ENCODE measurements around the gene PPM1L. TPM values are rescaled to one million over a fixed set of nuclear protein-coding genes. Genes with fewer than 3 reads are reported as not detected.

Gene PPM1L
- total RNA-seq, 1 donor from 2014 or later = 2.7 TPM

DNA sequence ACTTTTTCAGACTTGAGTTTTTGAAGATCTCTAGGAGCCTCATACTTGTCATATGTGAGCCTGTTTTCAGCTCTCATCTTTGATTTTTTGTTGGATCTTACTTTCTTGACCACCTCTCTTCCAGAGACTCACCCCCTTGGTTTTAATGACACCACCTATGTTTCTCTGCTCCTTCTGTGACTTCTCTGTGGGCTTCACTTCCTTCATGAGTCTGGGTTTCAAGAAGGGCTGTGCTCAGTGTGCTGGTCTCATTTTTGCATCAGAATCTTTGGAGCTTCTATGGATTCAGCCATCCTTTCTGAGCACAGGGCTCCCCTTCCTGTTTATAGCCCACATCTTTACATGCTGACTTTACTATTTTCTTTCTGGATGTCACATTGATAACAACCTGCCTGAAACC, 17.7 kb downstream of the PPM1L start:
- intact Hi-C loops (cut with micrococcal nuclease) = no loop called here
- Mint-ChIP-seq H3K4me3 (no peak overlapping the region), H3K4me1 (ENCODE audit: low read depth) (no peaks in the 10 kb centered on the region), H3K9me3 (no peaks in the 10 kb centered on the region), H3K27ac (no peak overlapping the region), H3K36me3 (ENCODE audit: low read depth) (no peaks in the 10 kb centered on the region), H3K27me3 (ENCODE audit: insufficient read depth) (peaks cover 2% of the 10 kb centered on the region)
- no peak for DNase-seq (ENCODE audit: low spot score)

DNA sequence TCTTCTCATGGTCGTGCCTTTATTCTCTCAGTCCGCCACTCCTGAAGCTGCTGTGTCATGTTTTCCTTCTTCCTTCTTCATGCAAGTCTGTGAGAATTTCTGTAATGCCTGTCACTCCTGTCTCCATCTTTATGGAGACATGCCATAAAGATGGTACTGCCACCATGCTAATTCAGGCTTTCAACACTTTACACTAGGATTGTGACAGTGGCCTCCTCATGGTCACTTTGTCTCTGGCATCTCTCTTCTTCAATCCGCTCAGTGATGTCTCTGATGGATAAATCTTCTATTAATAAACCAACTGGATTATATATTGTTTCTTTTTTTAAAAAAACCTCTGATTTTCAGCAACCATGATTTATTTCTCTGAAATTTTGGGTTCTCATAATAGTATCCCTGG, 18.1 kb downstream of the PPM1L start:
- DNase-seq (ENCODE audit: low spot score) = no peak
- Mint-ChIP-seq H3K27me3 (ENCODE audit: insufficient read depth) (peaks cover 2% of the 10 kb centered on the region), H3K36me3 (ENCODE audit: low read depth) (no peaks in the 10 kb centered on the region), H3K4me1 (ENCODE audit: low read depth) (no peaks in the 10 kb centered on the region), H3K9me3 (no peaks in the 10 kb centered on the region), H3K4me3 (no peak overlapping the region), H3K27ac (no peak overlapping the region)
- intact Hi-C loops (cut with micrococcal nuclease) = no loop called here

DNA sequence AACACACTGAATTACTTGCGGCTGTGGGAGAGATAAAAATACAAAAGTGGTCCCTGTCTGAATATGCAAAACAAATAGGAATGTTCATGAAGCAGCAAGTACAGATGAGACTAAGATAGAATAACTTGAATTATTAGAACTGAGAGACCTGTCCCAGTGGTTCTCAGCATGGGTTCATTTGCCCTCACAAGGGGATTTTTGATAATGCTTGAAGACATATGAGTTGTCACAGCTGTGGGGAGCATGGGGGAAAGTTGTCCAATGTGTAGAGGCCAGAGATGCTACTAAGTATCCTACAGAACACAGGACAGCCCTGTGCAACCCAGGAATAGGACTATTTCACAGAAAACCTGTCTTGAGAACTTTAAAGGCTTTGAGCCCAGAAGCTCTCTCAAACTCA, 22.4 kb downstream of the PPM1L start:
- no peaks in the 10 kb centered on the region for H3K9me3 Mint-ChIP-seq
- intact Hi-C loops (cut with micrococcal nuclease) = no loop called here
- no peak overlapping the region for H3K27ac Mint-ChIP-seq
- no peaks in the 10 kb centered on the region for H3K36me3 Mint-ChIP-seq (ENCODE audit: low read depth)
- no peak for DNase-seq (ENCODE audit: low spot score)
- H3K27me3 Mint-ChIP-seq (ENCODE audit: insufficient read depth) = peaks cover 2% of the 10 kb centered on the region
- no peaks in the 10 kb centered on the region for H3K4me1 Mint-ChIP-seq (ENCODE audit: low read depth)
- H3K4me3 Mint-ChIP-seq = no peak overlapping the region

DNA sequence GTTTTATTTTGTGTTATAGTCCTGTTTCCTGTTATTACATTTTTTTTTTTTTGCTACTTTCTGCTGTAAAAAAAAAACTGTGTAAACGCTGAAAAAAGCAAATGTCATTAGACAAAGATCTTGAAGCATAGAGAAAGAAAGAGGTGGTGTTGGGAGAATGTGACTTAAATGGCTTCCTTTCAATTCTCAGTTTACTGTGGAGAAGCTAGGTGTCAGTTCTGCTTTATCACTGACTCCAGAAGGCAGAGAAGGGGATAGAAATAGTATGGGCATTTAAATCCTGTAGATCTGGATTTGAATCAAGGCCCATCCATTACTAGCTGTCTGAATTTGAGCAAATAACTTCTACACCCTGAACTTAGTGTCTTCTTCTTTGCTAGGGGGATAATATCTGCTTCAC, 23.0 kb downstream of the PPM1L start:
- Mint-ChIP-seq H3K4me1 (ENCODE audit: low read depth) (no peaks in the 10 kb centered on the region), H3K36me3 (ENCODE audit: low read depth) (no peaks in the 10 kb centered on the region), H3K9me3 (no peaks in the 10 kb centered on the region), H3K27ac (no peak overlapping the region), H3K27me3 (ENCODE audit: insufficient read depth) (peaks cover 1% of the 10 kb centered on the region), H3K4me3 (no peak overlapping the region)
- intact Hi-C loops (cut with micrococcal nuclease) = no loop called here
- DNase-seq (ENCODE audit: low spot score) = no peak

DNA sequence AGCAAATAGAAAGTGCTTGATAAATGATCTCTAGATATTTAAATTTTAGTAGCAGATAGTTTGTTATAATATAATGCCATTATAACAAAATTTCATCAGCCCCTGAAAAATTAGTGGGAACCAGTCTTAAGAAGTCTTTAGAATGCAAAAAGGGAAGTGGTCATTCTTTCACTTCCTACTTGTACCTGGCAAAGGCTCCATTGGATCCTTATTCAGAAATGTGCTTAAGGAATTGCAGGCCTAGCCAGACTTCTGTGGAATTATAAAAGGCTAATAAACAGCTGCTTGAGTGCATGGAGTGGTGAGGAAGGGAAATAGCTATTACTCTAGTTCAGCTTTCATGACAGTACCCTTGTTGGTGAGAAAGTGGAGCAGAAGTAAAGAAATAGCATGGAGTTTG, 24.2 kb downstream of the PPM1L start:
- intact Hi-C loops (cut with micrococcal nuclease) = no loop called here
- H3K4me1 Mint-ChIP-seq (ENCODE audit: low read depth) = no peaks in the 10 kb centered on the region
- no peaks in the 10 kb centered on the region for H3K9me3 Mint-ChIP-seq
- no peak overlapping the region for H3K4me3 Mint-ChIP-seq
- H3K36me3 Mint-ChIP-seq (ENCODE audit: low read depth) = no peaks in the 10 kb centered on the region
- H3K27ac Mint-ChIP-seq = no peak overlapping the region
- peaks cover 2% of the 10 kb centered on the region for H3K27me3 Mint-ChIP-seq (ENCODE audit: insufficient read depth)
- DNase-seq (ENCODE audit: low spot score) = no peak

DNA sequence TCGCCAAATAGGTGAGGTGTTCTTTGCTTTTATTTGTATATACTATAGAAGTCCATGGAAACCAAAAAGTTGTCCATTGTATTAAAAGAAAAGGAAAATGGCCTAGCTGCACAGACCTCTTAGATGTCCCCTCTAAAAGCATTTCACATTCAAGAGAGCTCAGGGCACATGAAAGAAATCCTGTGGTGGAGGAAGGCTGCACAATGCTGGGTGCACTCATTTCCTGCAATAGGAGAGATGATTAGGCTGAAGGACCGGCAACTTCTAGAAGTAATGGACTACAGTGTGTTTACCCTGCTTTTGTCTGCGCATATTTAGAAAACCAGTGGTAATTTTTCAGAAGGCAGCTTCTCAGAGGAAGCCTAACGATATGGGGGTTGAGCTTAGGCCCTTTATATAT, 25.4 kb downstream of the PPM1L start:
- no peaks in the 10 kb centered on the region for H3K36me3 Mint-ChIP-seq (ENCODE audit: low read depth)
- no peaks in the 10 kb centered on the region for H3K9me3 Mint-ChIP-seq
- no peak overlapping the region for H3K4me3 Mint-ChIP-seq
- DNase-seq (ENCODE audit: low spot score) = no peak
- intact Hi-C loops (cut with micrococcal nuclease) = no loop called here
- H3K27ac Mint-ChIP-seq = no peak overlapping the region
- H3K27me3 Mint-ChIP-seq (ENCODE audit: insufficient read depth) = peaks cover 2% of the 10 kb centered on the region
- H3K4me1 Mint-ChIP-seq (ENCODE audit: low read depth) = no peaks in the 10 kb centered on the region

DNA sequence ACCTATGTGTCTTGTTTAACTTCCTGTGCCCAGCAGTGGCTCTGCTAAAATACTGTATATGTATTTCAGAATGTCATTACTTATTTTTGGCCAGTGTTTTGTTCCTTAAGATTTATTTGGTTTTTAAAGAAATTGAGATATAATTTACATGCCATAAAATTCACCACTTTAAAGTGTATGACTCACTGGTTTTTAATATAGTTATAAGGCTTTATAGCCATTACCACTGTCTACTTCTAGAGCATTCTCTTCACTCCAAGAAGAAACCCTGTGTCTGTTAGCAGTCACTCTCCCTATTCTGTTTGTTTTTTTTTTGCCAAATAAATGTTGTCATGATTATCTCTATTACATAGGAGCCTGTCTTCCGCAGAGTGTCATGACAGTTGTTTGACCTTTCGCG, 25.8 kb downstream of the PPM1L start:
- intact Hi-C loops (cut with micrococcal nuclease) = no loop called here
- Mint-ChIP-seq H3K27me3 (ENCODE audit: insufficient read depth) (peaks cover 2% of the 10 kb centered on the region), H3K4me1 (ENCODE audit: low read depth) (no peaks in the 10 kb centered on the region), H3K4me3 (no peak overlapping the region), H3K9me3 (no peaks in the 10 kb centered on the region), H3K27ac (no peak overlapping the region), H3K36me3 (ENCODE audit: low read depth) (no peaks in the 10 kb centered on the region)
- no peak for DNase-seq (ENCODE audit: low spot score)

DNA sequence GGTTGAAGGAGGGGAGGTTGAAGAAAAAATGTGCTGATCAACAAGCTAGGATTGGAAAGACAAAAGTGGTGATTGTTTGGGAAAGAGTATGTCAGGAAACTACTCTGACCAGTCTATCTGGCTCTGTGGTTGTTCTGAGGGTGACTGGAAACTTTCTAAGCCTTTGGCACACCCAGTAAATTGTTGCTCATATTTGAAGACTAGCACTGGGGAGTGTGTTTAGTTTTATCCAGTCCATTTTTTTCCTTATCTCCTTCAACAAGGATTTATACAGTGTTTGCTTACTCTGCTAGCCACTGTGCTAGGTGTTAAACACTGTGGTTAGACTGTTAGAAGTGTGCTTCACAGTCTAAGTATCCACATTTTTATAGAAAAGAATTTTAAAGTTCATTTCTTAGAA, 28.8 kb downstream of the PPM1L start:
- no peak overlapping the region for H3K4me3 Mint-ChIP-seq
- H3K27me3 Mint-ChIP-seq (ENCODE audit: insufficient read depth) = peaks cover 12% of the 10 kb centered on the region

DNA sequence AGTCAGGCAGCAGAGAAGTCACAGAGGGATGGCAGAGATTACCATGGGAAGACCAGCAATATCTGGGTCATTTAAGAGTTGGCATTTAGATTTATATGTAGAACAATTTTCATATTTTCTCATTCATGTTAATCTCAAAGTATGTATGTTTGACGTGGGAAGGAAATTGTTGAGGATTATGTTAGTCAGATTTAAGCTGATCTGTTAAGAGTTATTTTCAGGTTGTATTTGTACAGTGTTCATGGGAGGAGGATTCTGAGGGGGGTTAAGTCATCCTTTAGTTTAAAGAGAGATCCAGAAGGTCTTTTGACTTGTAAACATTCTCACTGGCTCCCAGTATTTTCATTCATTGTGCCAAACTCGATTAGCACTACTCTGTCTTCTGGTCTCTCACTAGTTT, 34.7 kb downstream of the PPM1L start:
- Mint-ChIP-seq H3K27me3 (ENCODE audit: insufficient read depth) (peaks cover 17% of the 10 kb centered on the region), H3K4me1 (ENCODE audit: low read depth) (no peaks in the 10 kb centered on the region), H3K9me3 (peaks cover 8% of the 10 kb centered on the region), H3K27ac (no peak overlapping the region), H3K36me3 (ENCODE audit: low read depth) (no peaks in the 10 kb centered on the region), H3K4me3 (no peak overlapping the region)
- no peak for DNase-seq (ENCODE audit: low spot score)
- intact Hi-C loops (cut with micrococcal nuclease) = no loop called here

More for the DNA sequence above, 28.8 kb downstream of the PPM1L start:
- no peaks in the 10 kb centered on the region for H3K4me1 Mint-ChIP-seq (ENCODE audit: low read depth)
- H3K27ac Mint-ChIP-seq = no peak overlapping the region
- H3K9me3 Mint-ChIP-seq = peaks cover 8% of the 10 kb centered on the region
- intact Hi-C loops (cut with micrococcal nuclease) = no loop called here
- no peak for DNase-seq (ENCODE audit: low spot score)
- H3K36me3 Mint-ChIP-seq (ENCODE audit: low read depth) = no peaks in the 10 kb centered on the region

DNA sequence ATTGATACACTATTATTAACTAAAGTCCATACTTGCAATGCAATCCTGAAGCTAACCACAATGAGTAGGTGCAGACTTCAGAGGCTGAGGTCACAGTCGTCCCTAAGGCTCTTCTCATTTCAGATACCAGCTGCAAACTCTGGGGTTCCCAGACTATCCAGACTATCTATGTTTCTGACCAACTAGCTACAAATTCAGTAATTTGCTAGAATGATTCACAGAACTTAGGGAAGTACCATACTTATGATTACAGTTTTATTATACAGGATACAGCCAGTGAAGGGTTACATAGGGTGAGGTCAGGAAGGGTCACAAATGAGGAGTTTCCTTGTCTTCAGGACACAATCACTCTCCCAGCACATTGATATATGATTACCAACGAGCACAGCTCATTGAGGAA, 36.5 kb downstream of the PPM1L start:
- no peaks in the 10 kb centered on the region for H3K36me3 Mint-ChIP-seq (ENCODE audit: low read depth)
- peaks cover 17% of the 10 kb centered on the region for H3K27me3 Mint-ChIP-seq (ENCODE audit: insufficient read depth)
- intact Hi-C loops (cut with micrococcal nuclease) = no loop called here
- no peak overlapping the region for H3K4me3 Mint-ChIP-seq
- H3K4me1 Mint-ChIP-seq (ENCODE audit: low read depth) = peaks cover 6% of the 10 kb centered on the region
- no peak for DNase-seq (ENCODE audit: low spot score)
- peaks cover 3% of the 10 kb centered on the region for H3K9me3 Mint-ChIP-seq
- no peak overlapping the region for H3K27ac Mint-ChIP-seq

DNA sequence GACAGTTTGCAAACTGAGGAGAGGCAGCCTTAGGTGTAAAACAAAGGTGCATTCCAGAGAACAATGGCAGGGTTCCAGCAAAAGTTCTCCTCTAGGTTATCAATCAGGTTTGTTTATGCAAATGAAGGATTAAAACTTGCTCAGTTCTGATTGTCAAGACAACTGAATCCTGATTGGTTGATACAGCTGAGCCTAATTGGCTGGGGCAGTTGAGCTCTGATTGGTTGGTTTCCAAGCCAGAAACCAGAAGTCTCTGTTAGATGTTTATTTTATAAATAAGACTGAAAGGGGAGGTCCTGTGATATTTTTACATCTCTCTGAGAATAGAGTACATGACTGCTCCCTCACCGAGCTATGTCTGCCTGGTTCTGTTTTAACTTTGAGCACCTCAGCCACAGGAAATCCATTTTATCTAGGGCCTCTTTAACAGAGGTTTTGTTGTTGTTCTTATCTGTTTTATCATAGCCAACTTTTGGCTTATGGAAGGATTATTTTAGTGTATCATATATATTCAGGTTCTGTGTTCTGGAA, 37.8 kb downstream of the PPM1L start:
- no peaks in the 10 kb centered on the region for H3K9me3 Mint-ChIP-seq
- H3K27me3 Mint-ChIP-seq (ENCODE audit: insufficient read depth) = peaks cover 17% of the 10 kb centered on the region
- H3K27ac Mint-ChIP-seq = no peak overlapping the region
- intact Hi-C loops (cut with micrococcal nuclease) = no loop called here
- H3K36me3 Mint-ChIP-seq (ENCODE audit: low read depth) = no peaks in the 10 kb centered on the region
- no peak overlapping the region for H3K4me3 Mint-ChIP-seq
- H3K4me1 Mint-ChIP-seq (ENCODE audit: low read depth) = peaks cover 8% of the 10 kb centered on the region
- DNase-seq (ENCODE audit: low spot score) = no peak

DNA sequence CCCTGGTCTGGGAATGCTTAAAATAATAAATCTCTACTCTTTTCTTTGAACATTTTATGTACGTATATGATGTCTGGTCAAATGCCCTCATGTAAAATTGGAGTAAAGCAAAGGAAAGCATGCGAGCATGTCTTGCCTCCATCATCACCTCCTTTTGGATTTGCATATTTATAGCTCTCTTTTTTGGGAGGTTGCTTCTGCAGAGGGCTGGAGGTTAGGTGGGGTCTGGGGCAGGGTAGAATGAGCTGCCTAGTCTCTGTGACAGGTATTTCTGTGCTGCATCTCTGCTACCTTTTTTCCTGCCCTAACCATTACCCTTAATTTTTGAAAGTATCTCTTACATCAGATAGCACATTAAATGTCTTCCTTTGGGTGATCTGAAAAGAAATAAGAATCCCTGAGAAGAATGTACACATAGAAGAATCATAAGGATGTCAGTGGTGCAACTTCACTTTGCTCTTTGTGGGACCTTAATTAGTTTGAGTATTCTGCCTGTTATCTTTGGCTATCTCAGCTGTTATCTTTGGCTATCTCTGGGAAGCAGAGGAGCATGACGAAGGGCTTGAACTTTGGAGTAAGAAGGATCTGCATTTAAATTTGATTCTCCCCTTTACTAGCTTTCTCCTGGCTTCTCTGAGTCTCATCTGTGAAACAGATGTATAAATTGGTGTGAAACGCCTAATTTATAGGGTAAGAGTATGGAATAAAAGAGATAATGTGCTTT, 40.2 kb downstream of the PPM1L start:
- Mint-ChIP-seq H3K4me1 (ENCODE audit: low read depth) (peaks cover 11% of the 10 kb centered on the region), H3K36me3 (ENCODE audit: low read depth) (no peaks in the 10 kb centered on the region), H3K27me3 (ENCODE audit: insufficient read depth) (peaks cover 16% of the 10 kb centered on the region), H3K9me3 (no peaks in the 10 kb centered on the region), H3K4me3 (no peak overlapping the region), H3K27ac (no peak overlapping the region)
- intact Hi-C loops (cut with micrococcal nuclease) = no loop called here
- no peak for DNase-seq (ENCODE audit: low spot score)

DNA sequence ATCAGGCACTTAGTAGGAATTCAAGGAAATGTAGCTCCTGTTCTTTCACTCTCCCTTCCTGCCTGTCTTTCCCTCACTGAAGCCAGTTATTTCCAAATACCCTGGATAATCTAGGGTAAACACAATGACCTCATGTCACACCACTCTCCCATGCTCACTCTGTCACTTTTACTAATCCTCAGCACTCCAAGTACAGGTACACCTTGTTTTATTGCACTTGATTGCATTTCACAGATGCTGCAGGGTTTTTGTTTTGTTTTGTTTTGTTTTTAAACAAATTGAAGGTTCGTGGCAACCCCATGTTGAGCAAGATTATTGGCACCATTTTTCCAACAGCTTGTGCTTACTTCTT, 40.8 kb downstream of the PPM1L start:
- Mint-ChIP-seq H3K4me3 (no peak overlapping the region), H3K9me3 (no peaks in the 10 kb centered on the region), H3K27me3 (ENCODE audit: insufficient read depth) (peaks cover 12% of the 10 kb centered on the region), H3K4me1 (ENCODE audit: low read depth) (peaks cover 17% of the 10 kb centered on the region), H3K36me3 (ENCODE audit: low read depth) (no peaks in the 10 kb centered on the region), H3K27ac (no peak overlapping the region)
- no peak for DNase-seq (ENCODE audit: low spot score)
- intact Hi-C loops (cut with micrococcal nuclease) = no loop called here

DNA sequence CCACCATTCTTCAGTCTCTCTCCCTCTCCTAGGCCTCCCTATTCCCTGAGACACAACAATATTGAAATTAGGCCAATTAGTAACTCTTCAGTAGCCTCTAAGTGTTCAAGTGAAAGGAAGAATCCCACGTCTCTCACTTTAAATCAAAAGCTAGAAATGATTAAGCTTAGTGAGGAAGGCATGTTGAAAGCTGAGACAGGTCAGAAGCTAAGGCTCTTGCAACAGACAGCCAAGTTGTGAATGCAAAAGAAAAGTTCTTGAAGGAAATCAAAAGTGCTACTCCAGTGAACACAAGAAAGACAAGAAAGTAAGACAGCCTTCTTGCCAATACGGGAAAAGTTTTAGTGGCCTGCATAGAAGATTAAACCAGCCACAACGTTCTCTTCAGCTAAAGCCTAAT, 41.3 kb downstream of the PPM1L start:
- intact Hi-C loops (cut with micrococcal nuclease) = no loop called here
- peaks cover 22% of the 10 kb centered on the region for H3K4me1 Mint-ChIP-seq (ENCODE audit: low read depth)
- H3K4me3 Mint-ChIP-seq = no peak overlapping the region
- H3K27ac Mint-ChIP-seq = no peak overlapping the region
- H3K27me3 Mint-ChIP-seq (ENCODE audit: insufficient read depth) = peaks cover 11% of the 10 kb centered on the region
- H3K9me3 Mint-ChIP-seq = no peaks in the 10 kb centered on the region
- no peak for DNase-seq (ENCODE audit: low spot score)
- H3K36me3 Mint-ChIP-seq (ENCODE audit: low read depth) = no peaks in the 10 kb centered on the region
